ENCODE results near the gene LRP2. TPM values are rescaled to one million over a fixed set of nuclear protein-coding genes. Genes with fewer than 3 reads are reported as not detected.

Gene LRP2
- total and polyA plus RNA-seq, 4 donors, result 0.19 to 5.7 (median 0.40) TPM

DNA sequence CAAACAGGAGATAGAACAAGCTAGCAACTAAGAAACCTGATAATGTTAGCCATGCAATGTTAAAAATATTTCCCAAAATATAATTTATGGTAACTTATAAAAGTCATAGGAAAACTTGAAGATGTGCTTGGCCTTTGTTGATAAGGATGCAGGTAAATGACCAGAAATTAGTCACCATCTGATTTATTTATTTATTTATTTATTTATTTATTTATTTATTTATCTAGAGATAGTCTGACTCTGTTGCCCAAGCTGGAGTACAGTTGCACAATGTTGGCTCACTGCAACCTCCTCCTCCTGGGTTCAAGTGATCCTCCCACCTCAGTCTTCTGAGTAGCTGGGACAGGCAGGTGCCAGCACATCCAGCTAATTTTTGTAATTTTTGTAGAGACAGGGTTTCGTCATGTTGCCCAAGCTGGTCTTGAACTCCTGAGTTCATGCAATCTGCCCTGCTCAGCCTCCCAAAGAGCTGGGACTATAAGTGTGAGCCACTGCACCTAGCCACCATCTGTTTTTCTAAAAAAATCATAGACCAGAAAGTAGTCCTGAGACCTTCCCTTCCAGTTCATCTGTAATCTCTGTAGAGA, 183.4 kb downstream of the LRP2 start:
- Histone ChIP-seq H3K4me1 (ENCODE audit: control insufficient read depth in 4 of 4, insufficient read depth in 4 of 4, low read length in 3 of 4) (no peaks in the 10 kb centered on the region), H3K4me3 (ENCODE audit: low read depth in 1 of 3, low read length in 3 of 3) (no peak overlapping the region), H3K36me3 (ENCODE audit: control insufficient read depth in 4 of 4, insufficient read depth in 3 of 4, low read depth in 1 of 4, low read length in 3 of 4) (peaks cover 0 to 8% (median 0%) of the 10 kb centered on the region in 4 donors), H3K9ac (ENCODE audit: low read depth in 1 of 2, low read length in 2 of 2) (no peak overlapping the region), H3K9me3 (ENCODE audit: control insufficient read depth in 4 of 4, low read length in 3 of 4) (no peaks in the 10 kb centered on the region), H3K27me3 (ENCODE audit: control insufficient read depth in 4 of 4, insufficient read depth in 4 of 4, low read length in 3 of 4) (no peaks in the 10 kb centered on the region), H3K27ac (ENCODE audit: low read depth in 1 of 2, low read length in 2 of 2) (no peak overlapping the region)
- no peak for DNase-seq (ENCODE audit: low spot score)
- TF ChIP-seq SP1 (IDR thresholded peaks at IDR 0.05), result no peak
- 91% methylated on average over 1 of the region's 1 CpG for WGBS

DNA sequence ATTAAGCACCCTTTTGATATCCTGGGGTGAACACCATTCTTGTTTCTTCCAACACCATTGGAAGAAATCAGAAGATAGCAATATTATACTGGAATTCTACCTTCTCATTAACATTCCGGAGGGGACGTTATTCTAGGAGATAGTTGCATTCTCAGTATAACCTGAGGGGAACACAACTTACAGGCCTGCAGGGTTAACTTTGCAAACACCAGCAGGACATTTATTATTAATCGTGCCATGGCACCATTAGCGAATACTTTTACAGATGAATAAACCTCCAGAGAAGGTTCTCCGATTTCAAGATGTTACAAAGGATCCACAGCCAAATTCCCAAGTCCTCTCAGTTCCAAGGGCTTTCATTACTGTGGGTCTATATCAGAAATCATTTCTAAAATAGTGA, 184.0 kb downstream of the LRP2 start:
- no peak overlapping the region for H3K4me3 ChIP-seq (ENCODE audit: low read depth in 1 of 3, low read length in 3 of 3)
- no peak overlapping the region for H3K27ac ChIP-seq (ENCODE audit: low read depth in 1 of 2, low read length in 2 of 2)
- no peak overlapping the region for H3K9ac ChIP-seq (ENCODE audit: low read depth in 1 of 2, low read length in 2 of 2)
- WGBS, result 76% methylated on average over 5 of the region's 5 CpGs
- no peaks in the 10 kb centered on the region for H3K9me3 ChIP-seq (ENCODE audit: control insufficient read depth in 4 of 4, low read length in 3 of 4)
- peaks cover 0 to 8% (median 0%) of the 10 kb centered on the region in 4 donors for H3K36me3 ChIP-seq (ENCODE audit: control insufficient read depth in 4 of 4, insufficient read depth in 3 of 4, low read depth in 1 of 4, low read length in 3 of 4)
- TF ChIP-seq FOXA1 (IDR thresholded peaks at IDR 0.05) (no peak), RAD21 (IDR thresholded peaks at IDR 0.05) (no peak), HNF4G (IDR thresholded peaks at IDR 0.05) (no peak), JUND (IDR thresholded peaks at IDR 0.05) (no peak)
- TF ChIP-seq, protein P1, sequence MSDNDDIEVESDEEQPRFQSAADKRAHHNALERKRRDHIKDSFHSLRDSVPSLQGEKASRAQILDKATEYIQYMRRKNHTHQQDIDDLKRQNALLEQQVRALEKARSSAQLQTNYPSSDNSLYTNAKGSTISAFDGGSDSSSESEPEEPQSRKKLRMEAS (IDR thresholded peaks at IDR 0.05), result no peak
- no peak for DNase-seq (ENCODE audit: low spot score)
- no peaks in the 10 kb centered on the region for H3K27me3 ChIP-seq (ENCODE audit: control insufficient read depth in 4 of 4, insufficient read depth in 4 of 4, low read length in 3 of 4)
- H3K4me1 ChIP-seq (ENCODE audit: control insufficient read depth in 4 of 4, insufficient read depth in 4 of 4, low read length in 3 of 4), result no peaks in the 10 kb centered on the region

DNA sequence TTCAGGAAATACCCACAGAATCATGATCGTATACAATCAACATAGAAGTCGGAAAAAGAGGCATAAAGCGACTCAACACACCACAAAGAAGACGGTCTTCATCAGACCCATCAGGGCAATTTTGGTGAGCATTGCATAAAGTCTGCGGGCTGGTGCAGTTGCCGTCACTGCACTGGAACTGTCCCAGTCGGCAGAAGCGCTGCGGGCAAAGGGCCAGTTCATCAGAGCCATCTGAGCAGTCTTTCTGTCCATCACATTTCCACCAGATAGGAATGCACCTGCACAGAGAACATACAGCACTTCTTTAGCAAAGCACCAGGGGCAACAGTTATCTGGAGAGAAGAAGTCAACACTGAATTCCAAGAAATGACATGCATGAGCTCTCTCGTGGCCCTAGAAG, 187.2 kb downstream of the LRP2 start:
- H3K4me1 ChIP-seq (ENCODE audit: control insufficient read depth in 4 of 4, insufficient read depth in 4 of 4, low read length in 3 of 4), result no peaks in the 10 kb centered on the region
- 90% methylated on average over 10 of the region's 10 CpGs for WGBS
- H3K27ac ChIP-seq (ENCODE audit: low read depth in 1 of 2, low read length in 2 of 2), result no peak overlapping the region
- H3K9ac ChIP-seq (ENCODE audit: low read depth in 1 of 2, low read length in 2 of 2), result no peak overlapping the region
- H3K27me3 ChIP-seq (ENCODE audit: control insufficient read depth in 4 of 4, insufficient read depth in 4 of 4, low read length in 3 of 4), result no peaks in the 10 kb centered on the region
- TF ChIP-seq RAD21 (IDR thresholded peaks at IDR 0.05) (no peak), NR2F2 (IDR thresholded peaks at IDR 0.05) (no peak), FOXA1 (IDR thresholded peaks at IDR 0.05) (no peak), FOXA2 (IDR thresholded peaks at IDR 0.05) (no peak), JUND (IDR thresholded peaks at IDR 0.05) (no peak), YY1 (IDR thresholded peaks at IDR 0.05) (no peak), EGR1 (IDR thresholded peaks at IDR 0.05; ENCODE audit: low read depth in 2 of 2) (no peak), HNF4A (conservative IDR thresholded peaks at IDR 0.05) (no peak), ATF3 (IDR thresholded peaks at IDR 0.05) (no peak), SP1 (IDR thresholded peaks at IDR 0.05) (no peak), RXRA (IDR thresholded peaks at IDR 0.05) (no peak), GABPA (IDR thresholded peaks at IDR 0.05 in 1 of 2, conservative IDR thresholded peaks at IDR 0.05 in 1 of 2) (no peak), HNF4G (IDR thresholded peaks at IDR 0.05) (no peak), TAF1 (conservative IDR thresholded peaks at IDR 0.05) (no peak)
- TF ChIP-seq, protein P2, sequence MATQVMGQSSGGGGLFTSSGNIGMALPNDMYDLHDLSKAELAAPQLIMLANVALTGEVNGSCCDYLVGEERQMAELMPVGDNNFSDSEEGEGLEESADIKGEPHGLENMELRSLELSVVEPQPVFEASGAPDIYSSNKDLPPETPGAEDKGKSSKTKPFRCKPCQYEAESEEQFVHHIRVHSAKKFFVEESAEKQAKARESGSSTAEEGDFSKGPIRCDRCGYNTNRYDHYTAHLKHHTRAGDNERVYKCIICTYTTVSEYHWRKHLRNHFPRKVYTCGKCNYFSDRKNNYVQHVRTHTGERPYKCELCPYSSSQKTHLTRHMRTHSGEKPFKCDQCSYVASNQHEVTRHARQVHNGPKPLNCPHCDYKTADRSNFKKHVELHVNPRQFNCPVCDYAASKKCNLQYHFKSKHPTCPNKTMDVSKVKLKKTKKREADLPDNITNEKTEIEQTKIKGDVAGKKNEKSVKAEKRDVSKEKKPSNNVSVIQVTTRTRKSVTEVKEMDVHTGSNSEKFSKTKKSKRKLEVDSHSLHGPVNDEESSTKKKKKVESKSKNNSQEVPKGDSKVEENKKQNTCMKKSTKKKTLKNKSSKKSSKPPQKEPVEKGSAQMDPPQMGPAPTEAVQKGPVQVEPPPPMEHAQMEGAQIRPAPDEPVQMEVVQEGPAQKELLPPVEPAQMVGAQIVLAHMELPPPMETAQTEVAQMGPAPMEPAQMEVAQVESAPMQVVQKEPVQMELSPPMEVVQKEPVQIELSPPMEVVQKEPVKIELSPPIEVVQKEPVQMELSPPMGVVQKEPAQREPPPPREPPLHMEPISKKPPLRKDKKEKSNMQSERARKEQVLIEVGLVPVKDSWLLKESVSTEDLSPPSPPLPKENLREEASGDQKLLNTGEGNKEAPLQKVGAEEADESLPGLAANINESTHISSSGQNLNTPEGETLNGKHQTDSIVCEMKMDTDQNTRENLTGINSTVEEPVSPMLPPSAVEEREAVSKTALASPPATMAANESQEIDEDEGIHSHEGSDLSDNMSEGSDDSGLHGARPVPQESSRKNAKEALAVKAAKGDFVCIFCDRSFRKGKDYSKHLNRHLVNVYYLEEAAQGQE (IDR thresholded peaks at IDR 0.05), result no peak
- TF ChIP-seq, protein P3, sequence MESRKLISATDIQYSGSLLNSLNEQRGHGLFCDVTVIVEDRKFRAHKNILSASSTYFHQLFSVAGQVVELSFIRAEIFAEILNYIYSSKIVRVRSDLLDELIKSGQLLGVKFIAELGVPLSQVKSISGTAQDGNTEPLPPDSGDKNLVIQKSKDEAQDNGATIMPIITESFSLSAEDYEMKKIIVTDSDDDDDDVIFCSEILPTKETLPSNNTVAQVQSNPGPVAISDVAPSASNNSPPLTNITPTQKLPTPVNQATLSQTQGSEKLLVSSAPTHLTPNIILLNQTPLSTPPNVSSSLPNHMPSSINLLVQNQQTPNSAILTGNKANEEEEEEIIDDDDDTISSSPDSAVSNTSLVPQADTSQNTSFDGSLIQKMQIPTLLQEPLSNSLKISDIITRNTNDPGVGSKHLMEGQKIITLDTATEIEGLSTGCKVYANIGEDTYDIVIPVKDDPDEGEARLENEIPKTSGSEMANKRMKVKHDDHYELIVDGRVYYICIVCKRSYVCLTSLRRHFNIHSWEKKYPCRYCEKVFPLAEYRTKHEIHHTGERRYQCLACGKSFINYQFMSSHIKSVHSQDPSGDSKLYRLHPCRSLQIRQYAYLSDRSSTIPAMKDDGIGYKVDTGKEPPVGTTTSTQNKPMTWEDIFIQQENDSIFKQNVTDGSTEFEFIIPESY (IDR thresholded peaks at IDR 0.05), result no peak
- TF ChIP-seq, protein P1 (IDR thresholded peaks at IDR 0.05), result no peak
- TF ChIP-seq, protein P4, sequence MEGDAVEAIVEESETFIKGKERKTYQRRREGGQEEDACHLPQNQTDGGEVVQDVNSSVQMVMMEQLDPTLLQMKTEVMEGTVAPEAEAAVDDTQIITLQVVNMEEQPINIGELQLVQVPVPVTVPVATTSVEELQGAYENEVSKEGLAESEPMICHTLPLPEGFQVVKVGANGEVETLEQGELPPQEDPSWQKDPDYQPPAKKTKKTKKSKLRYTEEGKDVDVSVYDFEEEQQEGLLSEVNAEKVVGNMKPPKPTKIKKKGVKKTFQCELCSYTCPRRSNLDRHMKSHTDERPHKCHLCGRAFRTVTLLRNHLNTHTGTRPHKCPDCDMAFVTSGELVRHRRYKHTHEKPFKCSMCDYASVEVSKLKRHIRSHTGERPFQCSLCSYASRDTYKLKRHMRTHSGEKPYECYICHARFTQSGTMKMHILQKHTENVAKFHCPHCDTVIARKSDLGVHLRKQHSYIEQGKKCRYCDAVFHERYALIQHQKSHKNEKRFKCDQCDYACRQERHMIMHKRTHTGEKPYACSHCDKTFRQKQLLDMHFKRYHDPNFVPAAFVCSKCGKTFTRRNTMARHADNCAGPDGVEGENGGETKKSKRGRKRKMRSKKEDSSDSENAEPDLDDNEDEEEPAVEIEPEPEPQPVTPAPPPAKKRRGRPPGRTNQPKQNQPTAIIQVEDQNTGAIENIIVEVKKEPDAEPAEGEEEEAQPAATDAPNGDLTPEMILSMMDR (IDR thresholded peaks at IDR 0.05; ENCODE audit: low read depth, low read length, missing input control), result no peak
- DNase-seq (ENCODE audit: low spot score), result no peak
- H3K4me3 ChIP-seq (ENCODE audit: low read depth in 1 of 3, low read length in 3 of 3), result no peak overlapping the region
- no peaks in the 10 kb centered on the region for H3K9me3 ChIP-seq (ENCODE audit: control insufficient read depth in 4 of 4, low read length in 3 of 4)
- peaks cover 0 to 11% (median 0%) of the 10 kb centered on the region in 4 donors for H3K36me3 ChIP-seq (ENCODE audit: control insufficient read depth in 4 of 4, insufficient read depth in 3 of 4, low read depth in 1 of 4, low read length in 3 of 4)

Data from liver (tissue), 9 donors.